H9 (cell line): ENCODE data around the gene QRICH2. TPM values are rescaled to one million over a fixed set of nuclear protein-coding genes. Genes with fewer than 3 reads are reported as not detected.

Source experiments
- DNase-seq: peaks from one replicate; pipeline ENCODE4 v3.0.0-alpha.2; 2017
- H2AFZ ChIP-seq: one replicate; pipeline ENCODE4 v1.6.1; 2013; ENCODE audit warnings: mild to moderate bottlenecking, low read length, control low read depth, moderate library complexity
- H2AK5ac ChIP-seq: 2 replicates; pipeline ENCODE4 v1.6.1; 2013; ENCODE audit warnings: low read length, control low read depth, mixed read lengths; ENCODE audit not compliant: insufficient read length
- H2BK120ac ChIP-seq: one replicate; pipeline ENCODE4 v1.6.1; 2013; ENCODE audit warnings: low read depth, mild to moderate bottlenecking, low read length, control low read depth, inconsistent platforms; ENCODE audit not compliant: poor library complexity, severe bottlenecking
- H2BK12ac ChIP-seq: 2 replicates; pipeline ENCODE4 v1.6.1; 2013; ENCODE audit warnings: low read length, control low read depth, mixed read lengths, low read depth; ENCODE audit not compliant: insufficient read length
- H2BK15ac ChIP-seq: 2 replicates; pipeline ENCODE4 v1.6.1; 2013; ENCODE audit warnings: low read depth, low read length, control low read depth
- H2BK20ac ChIP-seq: one replicate; pipeline ENCODE4 v1.6.1; 2013; ENCODE audit warnings: low read depth, mild to moderate bottlenecking, low read length, control low read depth, inconsistent platforms; ENCODE audit not compliant: poor library complexity, severe bottlenecking
- H2BK5ac ChIP-seq: 2 replicates; pipeline ENCODE4 v1.6.1; 2013; ENCODE audit warnings: low read length, control low read depth, mixed read lengths; ENCODE audit not compliant: insufficient read length
- H3K14ac ChIP-seq: 2 replicates; pipeline ENCODE4 v1.6.1; 2013; ENCODE audit warnings: low read length, control low read depth; ENCODE audit not compliant: insufficient read depth
- H3K18ac ChIP-seq: 2 replicates; pipeline ENCODE4 v1.6.1; 2013; ENCODE audit warnings: low read depth, mild to moderate bottlenecking, mixed read lengths, low read length, control low read depth; ENCODE audit not compliant: insufficient read length
- H3K23ac ChIP-seq: 2 replicates; pipeline ENCODE4 v1.6.1; 2013; ENCODE audit warnings: low read length, control low read depth, mixed read lengths, low read depth; ENCODE audit not compliant: insufficient read length
- H3K23me2 ChIP-seq: 2 replicates; pipeline ENCODE4 v1.6.1; 2013; ENCODE audit warnings: low read depth, mild to moderate bottlenecking, mixed read lengths, low read length, control low read depth; ENCODE audit not compliant: insufficient read length, poor library complexity, severe bottlenecking
- H3K27ac ChIP-seq: 2 replicates; pipeline ENCODE4 v1.5.1; 2013; ENCODE audit warnings: low read length, control low read depth, mixed read lengths, low read depth; ENCODE audit not compliant: insufficient read length
- H3K27me3 ChIP-seq: 2 replicates; pipeline ENCODE4 v1.6.1; 2013; ENCODE audit warnings: low read length, control low read depth, inconsistent platforms; ENCODE audit not compliant: insufficient read depth
- H3K4ac ChIP-seq: 2 replicates; pipeline ENCODE4 v1.6.1; 2013; ENCODE audit warnings: low read depth, mild to moderate bottlenecking, control low read depth, inconsistent platforms, low read length, moderate library complexity
- H3K4me1 ChIP-seq: 2 replicates; pipeline ENCODE4 v1.6.1; 2013; ENCODE audit warnings: low read length, control low read depth, inconsistent platforms; ENCODE audit not compliant: insufficient read depth
- H3K4me2 ChIP-seq: 2 replicates; pipeline ENCODE4 v1.6.1; 2013; ENCODE audit warnings: low read length, control low read depth, mixed read lengths; ENCODE audit not compliant: insufficient read length, insufficient read depth
- H3K56ac ChIP-seq: 2 replicates; pipeline ENCODE4 v1.6.1; 2013; ENCODE audit warnings: low read depth, mild to moderate bottlenecking, mixed read lengths, low read length, control low read depth; ENCODE audit not compliant: insufficient read length
- H3K79me1 ChIP-seq: 2 replicates; pipeline ENCODE4 v1.6.1; 2013; ENCODE audit warnings: low read depth, mild to moderate bottlenecking, moderate library complexity, low read length, control low read depth, inconsistent platforms; ENCODE audit not compliant: insufficient read depth, poor library complexity, severe bottlenecking
- H3K79me2 ChIP-seq: 2 replicates; pipeline ENCODE4 v1.6.1; 2013; ENCODE audit warnings: low read length, control low read depth, inconsistent platforms; ENCODE audit not compliant: insufficient read depth
- H3K9ac ChIP-seq: 2 replicates; pipeline ENCODE4 v1.6.1; 2013; ENCODE audit warnings: low read length, control low read depth, mixed read lengths; ENCODE audit not compliant: insufficient read length; ENCODE audit errors: extremely low read depth
- H3K9me3 ChIP-seq: one replicate; pipeline ENCODE4 v1.6.1; 2013; ENCODE audit warnings: low read depth, low read length, inconsistent platforms; ENCODE audit not compliant: control insufficient read depth
- H3T11ph ChIP-seq: one replicate; pipeline ENCODE4 v1.6.1; 2013; ENCODE audit warnings: mild to moderate bottlenecking, low read length, control low read depth, inconsistent platforms
- H4K20me1 ChIP-seq: one replicate; pipeline ENCODE4 v1.6.1; 2013; ENCODE audit not compliant: control insufficient read depth, insufficient read length, insufficient read depth
- H4K5ac ChIP-seq: 2 replicates; pipeline ENCODE4 v1.6.1; 2013; ENCODE audit warnings: low read depth, mild to moderate bottlenecking, mixed read lengths, low read length, control low read depth; ENCODE audit not compliant: insufficient read length
- H4K8ac ChIP-seq: replicated peaks from 2 replicates; pipeline ENCODE4 v1.6.1; 2013; ENCODE audit warnings: low read length, control low read depth, mixed read lengths, low read depth; ENCODE audit not compliant: insufficient read length
- H4K91ac ChIP-seq: 2 replicates; pipeline ENCODE4 v1.6.1; 2013; ENCODE audit warnings: low read depth, mild to moderate bottlenecking, moderate library complexity, mixed read lengths, low read length, control low read depth; ENCODE audit not compliant: insufficient read length
- H3K27ac Mint-ChIP-seq, 3 experiments: 2 replicates in 2 of 3; 3 replicates in 1 of 3; pipeline ENCODE4 v1.8.0; 2020 to 2021; ENCODE audit warnings: mixed read lengths in 3 of 3, mild to moderate bottlenecking in 1 of 3, moderate library complexity in 1 of 3
- H3K27me3 Mint-ChIP-seq: 2 replicates; pipeline ENCODE4 v1.8.0; 2021; ENCODE audit warnings: low read depth, mild to moderate bottlenecking, moderate library complexity, mixed read lengths
- H3K36me3 Mint-ChIP-seq, 3 experiments: 2 replicates in 2 of 3; 3 replicates in 1 of 3; pipeline ENCODE4 v1.8.0; 2020 to 2021; ENCODE audit warnings: low read depth in 3 of 3, mixed read lengths in 3 of 3; ENCODE audit not compliant: insufficient read depth in 1 of 3
- H3K4me1 Mint-ChIP-seq, 2 experiments: 2 replicates each; pipeline ENCODE4 v1.8.0; 2020; ENCODE audit warnings: mixed read lengths in 2 of 2
- H3K4me3 Mint-ChIP-seq, 2 experiments: 2 replicates in 1 of 2; 3 replicates in 1 of 2; pipeline ENCODE4 v1.8.0; 2020 to 2021; ENCODE audit warnings: mild to moderate bottlenecking in 2 of 2, mixed read lengths in 2 of 2, moderate library complexity in 1 of 2
- H3K9me3 Mint-ChIP-seq, 2 experiments: 2 replicates in 1 of 2; 3 replicates in 1 of 2; pipeline ENCODE4 v1.8.0; 2020; ENCODE audit warnings: mild to moderate bottlenecking in 2 of 2, mixed read lengths in 2 of 2, moderate library complexity in 1 of 2
- CTCF ChIP-seq: fragments of 200-600 bp; sonication (generic); conservative IDR thresholded peaks from 3 replicates; pipeline ENCODE4 v1.8.0; 2021; ENCODE audit warnings: antibody characterized with exemption, mild to moderate bottlenecking
- WGBS: extraction: QIAGEN DNeasy Blood & Tissue Kit; methylation state at CpG from one replicate; pipeline ENCODE4 v1.1.7; 2013; ENCODE audit warnings: missing lambda C conversion rate, low lambda C conversion rate, mixed read lengths; ENCODE audit not compliant: insufficient read length; ENCODE audit errors: extremely low coverage; 5-methylcytosine and 5-hydroxymethylcytosine counted together
- total RNA-seq: library from RNA; stranded (reverse); gene quantifications from 2 replicates; pipeline ENCODE4 v1.2.1, GENCODE V29; 2021

Gene QRICH2
- total RNA-seq, 1 experiment from 2014 or later, result 3.2 TPM

- Histone ChIP-seq H2BK20ac (no peak overlapping the region), H3K4me1 (no peaks in the 10 kb centered on the region), H3K4me2 (no peak overlapping the region), H3T11ph (no peak overlapping the region), H2BK15ac (no peak overlapping the region), H3K79me1 (no peaks in the 10 kb centered on the region), H3K18ac (no peak overlapping the region), H3K23me2 (no peaks in the 10 kb centered on the region), H4K20me1 (no peaks in the 10 kb centered on the region), H3K79me2 (no peaks in the 10 kb centered on the region), H3K27ac (no peak overlapping the region), H2AK5ac (no peak overlapping the region), H3K23ac (no peak overlapping the region), H2BK120ac (no peak overlapping the region), H4K91ac (no peak overlapping the region), H2BK12ac (no peak overlapping the region), H3K14ac (no peak overlapping the region), H3K56ac (no peak overlapping the region), H3K4ac (no peak overlapping the region), H2BK5ac (no peak overlapping the region), H3K9me3 (no peaks in the 10 kb centered on the region), H2AFZ (no peak overlapping the region), H4K8ac (no peak overlapping the region), H4K5ac (no peak overlapping the region), H3K27me3 (no peaks in the 10 kb centered on the region), H3K9ac (no peak overlapping the region)
- 0 out of 4 replicates have a peak, but pooled peaks cover 0 to 4% of the 10 kb centered on the region in 2 experiments for H3K4me1 Mint-ChIP-seq
- no peaks in the 10 kb centered on the region for H3K9me3 Mint-ChIP-seq
- H3K4me3 Mint-ChIP-seq, result no peak overlapping the region
- TF ChIP-seq CTCF, result no peak
- no peak overlapping the region for H3K27ac Mint-ChIP-seq
- H3K36me3 Mint-ChIP-seq, result peaks cover 0 to 30% (median 23%) of the 10 kb centered on the region in 3 experiments; a peak in 6 of 7 replicates
- no CpG with 5 or more reads among the region's 2 CpGs for WGBS
- no peaks in the 10 kb centered on the region for H3K27me3 Mint-ChIP-seq
- no peak for DNase-seq
Measured at GRCh38 chr17:76317535-76317934, 9.5 kb upstream of the QRICH2 start.
